ENCODE data around the gene TMEM170A. TPM values are rescaled to one million over a fixed set of nuclear protein-coding genes. Genes with fewer than 3 reads are reported as not detected.

The TMEM170A gene
- total RNA-seq, 1 experiment from 2014 or later: 31.4 TPM

GRCh38 chr16:75495076-75495674 lies 30.7 kb upstream of the TMEM170A start, which contains the start of gene CHST6:
Gene CHST6, minus strand, starts transcription at chr16:75495441. Its CDS starts 15,613 bp downstream, at chr16:75479828.
- peak within 1 kb of the TSS; percentile 99 for H3K4me2 ChIP-seq
- H3K27ac ChIP-seq: no peak within 1 kb of the TSS
- peaks cover 25% of the 10 kb centered on the region; the same call in 1 of the 2 replicates for H3F3A ChIP-seq (ENCODE audit: insufficient read depth, low read depth)
- POLR2A ChIA-PET (ENCODE audit: unreplicated experiment): no interaction called here
- CTCF ChIA-PET: interaction anchor here (0.5 to 1.1 kb wide), 3 partner anchors 10 to 22 kb away, joined by 3 to 4 read pairs (median 3); no protein-coding TSS in a partner anchor
- no peaks in the 10 kb centered on the region for H4K20me1 ChIP-seq (ENCODE audit: insufficient read depth)
- peak within 1 kb of the TSS; percentile 83 for H2AFZ ChIP-seq
- intact Hi-C loops (cut with micrococcal nuclease; ENCODE audit: unreplicated experiment): no loop called here
- no peaks in the 10 kb centered on the region for H3K79me2 ChIP-seq (ENCODE audit: low read depth)
- no peaks in the 10 kb centered on the region for H3K36me3 ChIP-seq (ENCODE audit: low read depth)
- H3K4me3 ChIP-seq: peak within 1 kb of the TSS; percentile 63
- no peaks in the 10 kb centered on the region for H3K9me3 ChIP-seq (ENCODE audit: insufficient read depth, low read depth)
- TF ChIP-seq CTCF (conservative IDR thresholded peaks at IDR 0.05) (no peak), EZH2 (IDR thresholded peaks at IDR 0.05; ENCODE audit: low read depth) (no peak)
- BruUV-seq (replicated peaks): no TSS peak
- H3K9me2 ChIP-seq (ENCODE audit: insufficient read depth): no peaks in the 10 kb centered on the region
- H3K27me3 ChIP-seq (ENCODE audit: insufficient read depth, low read depth): no peaks in the 10 kb centered on the region
- peak in 1 of 2 experiments; percentile 65 for DNase-seq
- H3K4me1 ChIP-seq (replicated peaks; ENCODE audit: insufficient read depth): peaks cover 20% of the 10 kb centered on the region

GRCh38 chr16:75494661-75495075 lies 30.2 kb upstream of the TMEM170A start:
- TF ChIP-seq EZH2 (IDR thresholded peaks at IDR 0.05; ENCODE audit: low read depth) (no peak), CTCF (conservative IDR thresholded peaks at IDR 0.05) (no peak)
- ChIA-PET POLR2A (ENCODE audit: unreplicated experiment) (no interaction called here), CTCF (interaction anchor here (0.5 to 1.1 kb wide), 2 partner anchors 10 to 21 kb away, joined by 3 to 4 read pairs; no protein-coding TSS in a partner anchor)
- H2AFZ ChIP-seq: peak overlapping the region; percentile 83
- H3K9me2 ChIP-seq (ENCODE audit: insufficient read depth): no peaks in the 10 kb centered on the region
- H3K4me2 ChIP-seq: peak overlapping the region; percentile 99
- peaks cover 25% of the 10 kb centered on the region; the same call in 1 of the 2 replicates for H3F3A ChIP-seq (ENCODE audit: insufficient read depth, low read depth)
- H3K79me2 ChIP-seq (ENCODE audit: low read depth): no peaks in the 10 kb centered on the region
- BruUV-seq (replicated peaks): no TSS peak
- intact Hi-C loops (cut with micrococcal nuclease; ENCODE audit: unreplicated experiment): no loop called here
- H3K27me3 ChIP-seq (ENCODE audit: insufficient read depth, low read depth): no peaks in the 10 kb centered on the region
- H3K9me3 ChIP-seq (ENCODE audit: insufficient read depth, low read depth): no peaks in the 10 kb centered on the region
- H3K36me3 ChIP-seq (ENCODE audit: low read depth): no peaks in the 10 kb centered on the region
- no peaks in the 10 kb centered on the region for H4K20me1 ChIP-seq (ENCODE audit: insufficient read depth)
- no peak overlapping the region for H3K27ac ChIP-seq
- DNase-seq: no peak
- H3K4me3 ChIP-seq: peak overlapping the region; percentile 63
- peaks cover 20% of the 10 kb centered on the region for H3K4me1 ChIP-seq (replicated peaks; ENCODE audit: insufficient read depth)

- no peak for TF ChIP-seq CTCF (conservative IDR thresholded peaks at IDR 0.05)
- TF ChIP-seq EZH2 (IDR thresholded peaks at IDR 0.05; ENCODE audit: low read depth): no peak
- Histone ChIP-seq H4K20me1 (ENCODE audit: insufficient read depth) (no peaks in the 10 kb centered on the region), H3K36me3 (ENCODE audit: low read depth) (no peaks in the 10 kb centered on the region), H3K79me2 (ENCODE audit: low read depth) (no peaks in the 10 kb centered on the region), H3K4me3 (peak overlapping the region; percentile 63; the same call in 1 of the 2 replicates), H3F3A (ENCODE audit: insufficient read depth, low read depth) (peaks cover 25% of the 10 kb centered on the region; the same call in 1 of the 2 replicates), H3K4me2 (peak overlapping the region; percentile 99), H3K9me2 (ENCODE audit: insufficient read depth) (no peaks in the 10 kb centered on the region), H2AFZ (no peak overlapping the region), H3K4me1 (replicated peaks; ENCODE audit: insufficient read depth) (peaks cover 20% of the 10 kb centered on the region), H3K9me3 (ENCODE audit: insufficient read depth, low read depth) (no peaks in the 10 kb centered on the region), H3K27me3 (ENCODE audit: insufficient read depth, low read depth) (no peaks in the 10 kb centered on the region), H3K27ac (no peak overlapping the region)
- CTCF ChIA-PET: no interaction called here
- POLR2A ChIA-PET (ENCODE audit: unreplicated experiment): no interaction called here
- no peak for DNase-seq
- intact Hi-C loops (cut with micrococcal nuclease; ENCODE audit: unreplicated experiment): no loop called here
- BruUV-seq (replicated peaks): no TSS peak
Measured at GRCh38 chr16:75494184-75494583, 29.7 kb upstream of the TMEM170A start.
